SU-DHL-6 (cell line): Measurements from ENCODE around the gene LARGE2.

Source experiments
- EZH2phosphoT487 ChIP-seq: fragments of 200-600 bp; sonication (generic), shearing (Covaris generic); conservative IDR thresholded peaks from 2 replicates; pipeline ENCODE4 v1.6.1; 2018; ENCODE audit warnings: mild to moderate bottlenecking, antibody characterized with exemption, low read length, moderate library complexity, mixed read lengths
- TF ChIP-seq, protein P1 (sequence below): fragments of 200-600 bp; sonication (generic); IDR thresholded peaks from one replicate; pipeline ENCODE4 v1.5.1; 2017; ENCODE audit warnings: antibody characterized with exemption, mild to moderate bottlenecking, low read length, moderate library complexity; ENCODE audit not compliant: insufficient read depth, poor library complexity, severe bottlenecking

- TF ChIP-seq, protein P1, sequence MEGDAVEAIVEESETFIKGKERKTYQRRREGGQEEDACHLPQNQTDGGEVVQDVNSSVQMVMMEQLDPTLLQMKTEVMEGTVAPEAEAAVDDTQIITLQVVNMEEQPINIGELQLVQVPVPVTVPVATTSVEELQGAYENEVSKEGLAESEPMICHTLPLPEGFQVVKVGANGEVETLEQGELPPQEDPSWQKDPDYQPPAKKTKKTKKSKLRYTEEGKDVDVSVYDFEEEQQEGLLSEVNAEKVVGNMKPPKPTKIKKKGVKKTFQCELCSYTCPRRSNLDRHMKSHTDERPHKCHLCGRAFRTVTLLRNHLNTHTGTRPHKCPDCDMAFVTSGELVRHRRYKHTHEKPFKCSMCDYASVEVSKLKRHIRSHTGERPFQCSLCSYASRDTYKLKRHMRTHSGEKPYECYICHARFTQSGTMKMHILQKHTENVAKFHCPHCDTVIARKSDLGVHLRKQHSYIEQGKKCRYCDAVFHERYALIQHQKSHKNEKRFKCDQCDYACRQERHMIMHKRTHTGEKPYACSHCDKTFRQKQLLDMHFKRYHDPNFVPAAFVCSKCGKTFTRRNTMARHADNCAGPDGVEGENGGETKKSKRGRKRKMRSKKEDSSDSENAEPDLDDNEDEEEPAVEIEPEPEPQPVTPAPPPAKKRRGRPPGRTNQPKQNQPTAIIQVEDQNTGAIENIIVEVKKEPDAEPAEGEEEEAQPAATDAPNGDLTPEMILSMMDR = no peak
- no peak for TF ChIP-seq EZH2phosphoT487
Measured at GRCh38 chr11:45902452-45903380, 19.7 kb upstream of the LARGE2 start.
